ENCODE measurements around the gene LDHAL6B.

LDHAL6B gene

DNA sequence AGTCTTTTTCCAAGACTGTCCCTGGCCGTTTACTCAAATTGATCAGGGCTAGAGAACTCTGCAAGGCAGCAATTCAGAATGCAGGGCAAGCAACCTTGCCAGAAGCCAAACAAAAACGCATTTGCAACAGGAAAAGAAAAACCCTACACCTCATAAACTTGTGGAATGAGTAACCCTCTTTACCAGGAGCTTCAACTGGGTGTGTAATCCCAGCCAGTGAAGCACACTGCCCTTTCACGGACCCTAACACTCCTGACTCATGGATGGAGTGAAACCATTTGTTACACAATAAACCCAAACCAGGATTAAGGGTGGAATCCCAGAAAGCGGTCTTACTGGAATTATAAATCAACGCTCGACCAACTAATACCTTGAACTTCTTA is 14.8 kb upstream of the LDHAL6B start:
- TF ChIP-seq, protein P1, sequence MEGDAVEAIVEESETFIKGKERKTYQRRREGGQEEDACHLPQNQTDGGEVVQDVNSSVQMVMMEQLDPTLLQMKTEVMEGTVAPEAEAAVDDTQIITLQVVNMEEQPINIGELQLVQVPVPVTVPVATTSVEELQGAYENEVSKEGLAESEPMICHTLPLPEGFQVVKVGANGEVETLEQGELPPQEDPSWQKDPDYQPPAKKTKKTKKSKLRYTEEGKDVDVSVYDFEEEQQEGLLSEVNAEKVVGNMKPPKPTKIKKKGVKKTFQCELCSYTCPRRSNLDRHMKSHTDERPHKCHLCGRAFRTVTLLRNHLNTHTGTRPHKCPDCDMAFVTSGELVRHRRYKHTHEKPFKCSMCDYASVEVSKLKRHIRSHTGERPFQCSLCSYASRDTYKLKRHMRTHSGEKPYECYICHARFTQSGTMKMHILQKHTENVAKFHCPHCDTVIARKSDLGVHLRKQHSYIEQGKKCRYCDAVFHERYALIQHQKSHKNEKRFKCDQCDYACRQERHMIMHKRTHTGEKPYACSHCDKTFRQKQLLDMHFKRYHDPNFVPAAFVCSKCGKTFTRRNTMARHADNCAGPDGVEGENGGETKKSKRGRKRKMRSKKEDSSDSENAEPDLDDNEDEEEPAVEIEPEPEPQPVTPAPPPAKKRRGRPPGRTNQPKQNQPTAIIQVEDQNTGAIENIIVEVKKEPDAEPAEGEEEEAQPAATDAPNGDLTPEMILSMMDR (IDR thresholded peaks at IDR 0.05; ENCODE audit: unreplicated experiment in 3 of 3), result no peak
- Mint-ChIP-seq H3K9me3 (peaks cover 4% of the 10 kb centered on the region), H3K36me3 (ENCODE audit: low read depth) (peaks cover 77% of the 10 kb centered on the region), H3K27me3 (ENCODE audit: low read depth) (no peaks in the 10 kb centered on the region), H3K4me3 (no peak overlapping the region), H3K4me1 (no peaks in the 10 kb centered on the region), H3K27ac (peak overlapping the region; percentile 79 to 94 (median 88))

DNA sequence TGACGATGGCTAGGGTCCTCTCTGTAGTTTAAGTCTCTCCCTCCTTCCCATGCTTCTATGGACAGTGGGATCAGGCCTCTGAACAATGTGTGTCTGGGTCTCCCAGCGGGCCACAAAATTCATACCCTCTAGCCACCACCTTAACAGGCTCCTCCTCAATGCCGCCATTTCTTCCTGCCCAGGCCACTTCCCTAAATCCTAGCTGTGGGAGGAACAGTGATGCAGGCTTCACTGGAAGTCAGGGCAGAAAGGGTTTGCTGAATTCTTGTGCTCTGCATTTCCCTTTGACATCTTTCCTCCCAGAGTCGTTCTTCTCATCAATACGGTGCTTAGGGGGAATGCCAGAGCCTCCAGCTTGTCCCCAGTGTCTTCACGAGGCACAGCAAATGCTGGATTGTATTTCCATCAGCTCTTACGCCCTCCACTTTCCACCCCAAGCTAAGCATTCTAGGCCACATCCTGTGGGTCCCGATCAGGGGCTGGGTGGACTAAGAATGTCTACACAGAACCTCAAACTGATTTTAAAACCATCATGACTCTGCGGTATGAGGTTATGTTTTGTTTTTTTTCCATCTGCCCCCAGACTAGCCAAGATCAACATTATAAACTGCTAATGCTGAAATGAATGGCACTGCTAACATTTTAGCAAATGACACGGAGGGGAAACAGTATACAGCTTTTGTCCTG is 11.9 kb upstream of the LDHAL6B start:
- H3K4me3 Mint-ChIP-seq, result no peak overlapping the region
- TF ChIP-seq, protein P1 (IDR thresholded peaks at IDR 0.05; ENCODE audit: unreplicated experiment in 3 of 3), result no peak
- H3K27me3 Mint-ChIP-seq (ENCODE audit: low read depth), result no peaks in the 10 kb centered on the region
- H3K9me3 Mint-ChIP-seq, result no peaks in the 10 kb centered on the region
- peaks cover 58% of the 10 kb centered on the region for H3K36me3 Mint-ChIP-seq (ENCODE audit: low read depth)
- no peak overlapping the region for H3K27ac Mint-ChIP-seq
- H3K4me1 Mint-ChIP-seq, result no peaks in the 10 kb centered on the region

DNA sequence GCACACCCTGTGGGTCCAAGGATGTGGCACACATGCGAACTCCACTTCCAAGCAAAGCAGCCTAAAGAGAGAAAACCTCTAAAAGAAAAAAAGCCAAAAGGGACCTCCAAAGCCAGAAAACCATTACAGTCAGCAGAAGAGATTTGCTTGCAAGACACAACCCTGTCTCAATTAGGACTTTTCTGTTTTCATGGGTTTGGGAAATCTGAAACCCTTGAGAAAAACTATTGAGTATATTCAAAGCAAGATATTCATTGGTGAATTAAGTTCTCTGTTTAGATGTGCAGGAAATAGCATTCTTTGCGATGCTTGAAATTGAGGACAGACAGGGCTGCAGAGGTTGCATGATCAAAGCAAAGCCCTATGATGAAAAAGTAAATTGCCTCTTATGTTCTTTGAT is 10.2 kb upstream of the LDHAL6B start:
- Mint-ChIP-seq H3K27ac (peak overlapping the region in 1 of 3 experiments; percentile 41), H3K36me3 (ENCODE audit: low read depth) (peaks cover 51% of the 10 kb centered on the region), H3K4me1 (no peaks in the 10 kb centered on the region), H3K9me3 (no peaks in the 10 kb centered on the region), H3K4me3 (no peak overlapping the region), H3K27me3 (ENCODE audit: low read depth) (no peaks in the 10 kb centered on the region)
- TF ChIP-seq, protein P1 (IDR thresholded peaks at IDR 0.05; ENCODE audit: unreplicated experiment in 3 of 3), result no peak

DNA sequence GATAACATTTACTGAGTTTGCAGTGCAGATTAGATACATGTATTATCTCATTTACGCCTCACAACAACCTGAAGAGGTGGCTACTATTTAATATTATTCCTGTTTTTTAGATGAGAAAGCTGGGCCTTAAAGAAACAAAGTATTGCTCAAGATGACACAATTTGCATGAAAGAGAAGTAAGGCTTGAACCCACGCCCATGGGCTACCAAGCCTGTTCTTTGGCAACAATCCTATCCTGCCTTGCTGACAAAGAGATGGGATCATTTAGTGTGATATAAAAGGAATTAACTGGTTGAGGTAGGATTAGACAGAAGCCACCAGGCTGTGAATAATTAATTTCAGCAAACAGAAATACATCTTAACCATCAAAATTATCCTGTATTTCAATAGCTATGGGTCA is 9.2 kb upstream of the LDHAL6B start:
- H3K36me3 Mint-ChIP-seq (ENCODE audit: low read depth), result peaks cover 46% of the 10 kb centered on the region
- H3K9me3 Mint-ChIP-seq, result no peaks in the 10 kb centered on the region
- TF ChIP-seq, protein P1 (IDR thresholded peaks at IDR 0.05; ENCODE audit: unreplicated experiment in 3 of 3), result no peak
- no peaks in the 10 kb centered on the region for H3K4me1 Mint-ChIP-seq
- no peak overlapping the region for H3K27ac Mint-ChIP-seq
- no peak overlapping the region for H3K4me3 Mint-ChIP-seq
- no peaks in the 10 kb centered on the region for H3K27me3 Mint-ChIP-seq (ENCODE audit: low read depth)

DNA sequence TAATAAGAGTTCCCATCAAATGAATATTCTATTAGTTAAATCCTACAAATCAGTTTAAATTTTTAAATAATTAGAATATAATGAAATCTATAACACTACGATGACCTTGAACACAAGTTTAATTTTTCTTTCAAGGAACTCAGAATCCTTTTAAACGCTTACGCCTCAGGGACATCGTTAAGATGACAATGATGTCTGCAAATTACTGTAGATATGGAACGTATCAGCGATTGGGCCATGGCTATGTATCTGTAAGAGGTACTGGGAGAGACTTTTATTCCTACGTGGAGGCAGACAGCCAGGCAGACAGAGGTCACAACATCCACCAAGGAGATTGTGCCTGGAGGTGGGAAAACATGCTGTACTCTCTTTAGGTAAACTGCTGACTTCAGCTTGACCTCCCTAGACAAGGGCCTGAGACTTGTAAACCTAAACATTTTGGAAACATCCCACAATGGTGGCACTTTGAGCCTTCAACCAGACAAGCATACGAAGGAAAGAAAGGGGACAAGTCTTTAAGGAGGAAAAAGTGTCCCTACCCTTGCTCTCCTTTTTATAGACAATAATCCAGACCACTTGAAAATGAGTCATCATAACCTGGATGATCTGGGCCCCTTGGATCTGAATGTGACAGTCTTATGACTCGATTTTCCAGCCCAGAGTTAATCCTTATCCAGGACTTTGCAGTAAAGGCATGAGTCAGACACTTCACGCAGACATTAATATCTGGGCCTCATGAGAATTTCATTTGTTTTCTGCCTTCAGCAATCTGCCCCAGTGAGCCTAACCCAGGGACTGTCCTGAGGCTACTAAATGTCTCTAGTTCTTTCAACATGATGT is 6.8 kb upstream of the LDHAL6B start:
- Mint-ChIP-seq H3K4me3 (no peak overlapping the region), H3K4me1 (no peaks in the 10 kb centered on the region), H3K27ac (no peak overlapping the region), H3K9me3 (no peaks in the 10 kb centered on the region), H3K36me3 (ENCODE audit: low read depth) (peaks cover 42% of the 10 kb centered on the region), H3K27me3 (ENCODE audit: low read depth) (no peaks in the 10 kb centered on the region)
- TF ChIP-seq, protein P1 (IDR thresholded peaks at IDR 0.05; ENCODE audit: unreplicated experiment in 3 of 3), result no peak
